Activated CD4-positive, alpha-beta T cell treated with anti-CD3 and anti-CD28 coated beads, Interleukin-2, amount 10 ng/mL, durations not matched to agents 7 days and 5 days (primary cell): ENCODE results near the gene ME1. TPM values are rescaled to one million over a fixed set of nuclear protein-coding genes. Genes with fewer than 3 reads are reported as not detected.
"Not testable (repeated sequence)": the region's sequence is repeated elsewhere in the genome, so short reads cannot be mapped to it uniquely, and the experiment has no call there.

Experiments
- CTCF ChIA-PET: fragments of 350-600 bp; sonication (Branson Sonifier 250); formaldehyde crosslinking; loops from one replicate; lab custom pipeline; 2021; ENCODE audit warnings: antibody characterized with exemption; lab: Charles Lee
- POLR2A ChIA-PET: fragments of 350-600 bp; sonication (Branson Sonifier 250); formaldehyde crosslinking; loops from one replicate; lab custom pipeline; 2021; ENCODE audit warnings: antibody characterized with exemption; lab: Charles Lee
- DNase-seq: peaks from one replicate; pipeline ENCODE4 v3.0.0-alpha.2; 2020
- H3K27ac Mint-ChIP-seq: one replicate; pipeline ENCODE4 v1.8.0; 2021; ENCODE audit warnings: mild to moderate bottlenecking, moderate library complexity, mixed read lengths
- H3K27me3 Mint-ChIP-seq: one replicate; pipeline ENCODE4 v1.8.0; 2021; ENCODE audit warnings: mixed read lengths
- H3K36me3 Mint-ChIP-seq: one replicate; pipeline ENCODE4 v1.8.0; 2021; ENCODE audit warnings: low read depth, mixed read lengths
- H3K4me1 Mint-ChIP-seq: one replicate; pipeline ENCODE4 v1.8.0; 2021; ENCODE audit warnings: mixed read lengths
- H3K4me3 Mint-ChIP-seq: one replicate; pipeline ENCODE4 v1.8.0; 2021; ENCODE audit warnings: mild to moderate bottlenecking, moderate library complexity, mixed read lengths
- H3K9me3 Mint-ChIP-seq: one replicate; pipeline ENCODE4 v1.8.0; 2021; ENCODE audit warnings: mixed read lengths
- total RNA-seq, 2 experiments: library from RNA; stranded (reverse); gene quantifications; one replicate each; pipeline ENCODE4 v1.2.3, GENCODE V29; 2021

Gene ME1
- total RNA-seq, 2 experiments from 2014 or later = not detected

- ChIA-PET CTCF (no interaction called here), POLR2A (no interaction called here)
- DNase-seq = no peak
- H3K27ac Mint-ChIP-seq = no peak overlapping the region
- H3K36me3 Mint-ChIP-seq = no peaks in the 10 kb centered on the region
- H3K9me3 Mint-ChIP-seq = no peaks in the 10 kb centered on the region
- H3K4me1 Mint-ChIP-seq = no peaks in the 10 kb centered on the region
- no peaks in the 10 kb centered on the region for H3K27me3 Mint-ChIP-seq
- no peak overlapping the region for H3K4me3 Mint-ChIP-seq
These were observed 62.3 kb downstream of the ME1 start for GRCh38 chr6:83368577-83368976.

- Mint-ChIP-seq H3K27ac (no peak overlapping the region), H3K9me3 (no peaks in the 10 kb centered on the region), H3K36me3 (no peaks in the 10 kb centered on the region), H3K4me3 (no peak overlapping the region), H3K27me3 (no peaks in the 10 kb centered on the region), H3K4me1 (no peaks in the 10 kb centered on the region)
- POLR2A ChIA-PET = no interaction called here
- no peak for DNase-seq
- CTCF ChIA-PET = interaction anchor here (0.8 kb wide), 1 partner anchor 74 kb away, joined by 3 read pairs; no protein-coding TSS in a partner anchor
These were observed 63.7 kb downstream of the ME1 start for GRCh38 chr6:83367104-83367503.

GRCh38 chr6:83365931-83366330 is 64.9 kb downstream of the ME1 start:
- no peak for DNase-seq
- Mint-ChIP-seq H3K9me3 (peaks cover under 1% of the 10 kb centered on the region), H3K4me1 (no peaks in the 10 kb centered on the region), H3K36me3 (no peaks in the 10 kb centered on the region), H3K4me3 (no peak overlapping the region), H3K27me3 (no peaks in the 10 kb centered on the region), H3K27ac (no peak overlapping the region)
- POLR2A ChIA-PET = no interaction called here
- CTCF ChIA-PET = no interaction called here

GRCh38 chr6:83362349-83362748 is 68.5 kb downstream of the ME1 start:
- H3K27me3 Mint-ChIP-seq, H3K4me3 Mint-ChIP-seq, POLR2A ChIA-PET, H3K36me3 Mint-ChIP-seq, H3K27ac Mint-ChIP-seq, CTCF ChIA-PET, DNase-seq, H3K9me3 Mint-ChIP-seq, H3K4me1 Mint-ChIP-seq: not testable (repeated sequence)

- H3K36me3 Mint-ChIP-seq = no peaks in the 10 kb centered on the region
- H3K27ac Mint-ChIP-seq = no peak overlapping the region
- H3K27me3 Mint-ChIP-seq = no peaks in the 10 kb centered on the region
- no peak for DNase-seq
- H3K9me3 Mint-ChIP-seq = peaks cover 5% of the 10 kb centered on the region
- CTCF ChIA-PET = no interaction called here
- no peak overlapping the region for H3K4me3 Mint-ChIP-seq
- no peaks in the 10 kb centered on the region for H3K4me1 Mint-ChIP-seq
- POLR2A ChIA-PET = no interaction called here
These were observed 71.2 kb downstream of the ME1 start for GRCh38 chr6:83359638-83360037.

- Mint-ChIP-seq H3K4me3 (no peak overlapping the region), H3K4me1 (no peaks in the 10 kb centered on the region), H3K9me3 (no peaks in the 10 kb centered on the region), H3K27me3 (peaks cover 2% of the 10 kb centered on the region), H3K36me3 (no peaks in the 10 kb centered on the region), H3K27ac (no peak overlapping the region)
- CTCF ChIA-PET = no interaction called here
- POLR2A ChIA-PET = no interaction called here
- no peak for DNase-seq
These were observed 76.1 kb downstream of the ME1 start for GRCh38 chr6:83354747-83355146.

GRCh38 chr6:83352424-83353061 is 78.3 kb downstream of the ME1 start:
- Mint-ChIP-seq H3K4me3 (no peak overlapping the region), H3K36me3 (no peaks in the 10 kb centered on the region), H3K27ac (no peak overlapping the region), H3K4me1 (no peaks in the 10 kb centered on the region), H3K9me3 (no peaks in the 10 kb centered on the region), H3K27me3 (peaks cover 2% of the 10 kb centered on the region)
- CTCF ChIA-PET = no interaction called here
- POLR2A ChIA-PET = no interaction called here
- DNase-seq = no peak

GRCh38 chr6:83343121-83343520 is 87.7 kb downstream of the ME1 start:
- ChIA-PET CTCF (no interaction called here), POLR2A (no interaction called here)
- Mint-ChIP-seq H3K36me3 (no peaks in the 10 kb centered on the region), H3K9me3 (no peaks in the 10 kb centered on the region), H3K27ac (no peak overlapping the region), H3K4me3 (no peak overlapping the region), H3K4me1 (no peaks in the 10 kb centered on the region), H3K27me3 (no peaks in the 10 kb centered on the region)
- DNase-seq = no peak

- Mint-ChIP-seq H3K36me3 (no peaks in the 10 kb centered on the region), H3K27me3 (no peaks in the 10 kb centered on the region), H3K9me3 (no peaks in the 10 kb centered on the region), H3K4me1 (no peaks in the 10 kb centered on the region), H3K4me3 (no peak overlapping the region), H3K27ac (no peak overlapping the region)
- ChIA-PET CTCF (no interaction called here), POLR2A (no interaction called here)
- DNase-seq = no peak
These were observed 89.1 kb downstream of the ME1 start for GRCh38 chr6:83341765-83342164.

- H3K36me3 Mint-ChIP-seq, CTCF ChIA-PET, H3K9me3 Mint-ChIP-seq, H3K4me3 Mint-ChIP-seq, H3K27ac Mint-ChIP-seq, H3K27me3 Mint-ChIP-seq, DNase-seq, POLR2A ChIA-PET, H3K4me1 Mint-ChIP-seq: not testable (repeated sequence)
These were observed 96.9 kb downstream of the ME1 start for GRCh38 chr6:83333916-83334315.

- Mint-ChIP-seq H3K27ac (no peak overlapping the region), H3K36me3 (no peaks in the 10 kb centered on the region), H3K4me1 (no peaks in the 10 kb centered on the region), H3K27me3 (no peaks in the 10 kb centered on the region), H3K4me3 (no peak overlapping the region), H3K9me3 (no peaks in the 10 kb centered on the region)
- ChIA-PET POLR2A (no interaction called here), CTCF (no interaction called here)
- no peak for DNase-seq
These were observed 97.4 kb downstream of the ME1 start for GRCh38 chr6:83333500-83333899.

GRCh38 chr6:83314693-83315092 is 116.2 kb downstream of the ME1 start:
- DNase-seq = no peak
- H3K27me3 Mint-ChIP-seq = peaks cover 6% of the 10 kb centered on the region
- H3K36me3 Mint-ChIP-seq = no peaks in the 10 kb centered on the region
- peaks cover 2% of the 10 kb centered on the region for H3K4me1 Mint-ChIP-seq
- no peak overlapping the region for H3K27ac Mint-ChIP-seq
- no peak overlapping the region for H3K4me3 Mint-ChIP-seq
- CTCF ChIA-PET = no interaction called here
- POLR2A ChIA-PET = no interaction called here
- no peaks in the 10 kb centered on the region for H3K9me3 Mint-ChIP-seq

GRCh38 chr6:83313882-83314281 is 117.0 kb downstream of the ME1 start:
- Mint-ChIP-seq H3K27me3 (peaks cover 6% of the 10 kb centered on the region), H3K4me3 (no peak overlapping the region), H3K36me3 (no peaks in the 10 kb centered on the region), H3K9me3 (no peaks in the 10 kb centered on the region), H3K27ac (no peak overlapping the region), H3K4me1 (peaks cover 2% of the 10 kb centered on the region)
- DNase-seq = no peak
- ChIA-PET CTCF (no interaction called here), POLR2A (no interaction called here)

- Mint-ChIP-seq H3K4me1 (peaks cover 2% of the 10 kb centered on the region), H3K9me3 (no peaks in the 10 kb centered on the region), H3K27me3 (peaks cover 12% of the 10 kb centered on the region), H3K36me3 (no peaks in the 10 kb centered on the region), H3K27ac (no peak overlapping the region), H3K4me3 (no peak overlapping the region)
- POLR2A ChIA-PET = no interaction called here
- DNase-seq = no peak
- CTCF ChIA-PET = no interaction called here
These were observed 119.6 kb downstream of the ME1 start for GRCh38 chr6:83311231-83311630.
